Activated CD4-positive, alpha-beta memory T cell treated with anti-CD3 and anti-CD28 coated beads, Interleukin-2, amount 10 ng/mL, durations not matched to agents 7 days and 5 days (primary cell): ENCODE data around the gene PTDSS2. TPM values are rescaled to one million over a fixed set of nuclear protein-coding genes. Genes with fewer than 3 reads are reported as not detected.
A peak's percentile ranks its signal among the peaks of the same experiment; 100 is the strongest.

ENCODE experiments used
- CTCF ChIA-PET: fragments of 350-600 bp; sonication (Branson Sonifier 250); formaldehyde crosslinking; loops from one replicate; lab custom pipeline; 2021; ENCODE audit warnings: antibody characterized with exemption, inconsistent platforms; lab: Charles Lee
- POLR2A ChIA-PET: fragments of 350-600 bp; sonication (Branson Sonifier 250); formaldehyde crosslinking; loops from one replicate; lab custom pipeline; 2021; ENCODE audit warnings: antibody characterized with exemption; lab: Charles Lee
- DNase-seq: peaks from one replicate; pipeline ENCODE4 v3.0.0-alpha.2; 2020
- H3K27ac Mint-ChIP-seq: one replicate; pipeline ENCODE4 v1.8.0; 2021; ENCODE audit warnings: mild to moderate bottlenecking, mixed read lengths
- H3K27me3 Mint-ChIP-seq: one replicate; pipeline ENCODE4 v1.8.0; 2021; ENCODE audit warnings: mixed read lengths
- H3K36me3 Mint-ChIP-seq: one replicate; pipeline ENCODE4 v1.8.0; 2021; ENCODE audit warnings: low read depth, mixed read lengths
- H3K4me1 Mint-ChIP-seq: one replicate; pipeline ENCODE4 v1.8.0; 2021; ENCODE audit warnings: mixed read lengths
- H3K4me3 Mint-ChIP-seq: one replicate; pipeline ENCODE4 v1.8.0; 2021; ENCODE audit warnings: mild to moderate bottlenecking, mixed read lengths
- H3K9me3 Mint-ChIP-seq: one replicate; pipeline ENCODE4 v1.8.0; 2021; ENCODE audit warnings: mixed read lengths
- total RNA-seq, 2 experiments: library from RNA; stranded (reverse); gene quantifications; one replicate each; pipeline ENCODE4 v1.2.3, GENCODE V29; 2021

PTDSS2 gene
- total RNA-seq, 2 experiments from 2014 or later = 20.1 to 21.5 TPM

DNA sequence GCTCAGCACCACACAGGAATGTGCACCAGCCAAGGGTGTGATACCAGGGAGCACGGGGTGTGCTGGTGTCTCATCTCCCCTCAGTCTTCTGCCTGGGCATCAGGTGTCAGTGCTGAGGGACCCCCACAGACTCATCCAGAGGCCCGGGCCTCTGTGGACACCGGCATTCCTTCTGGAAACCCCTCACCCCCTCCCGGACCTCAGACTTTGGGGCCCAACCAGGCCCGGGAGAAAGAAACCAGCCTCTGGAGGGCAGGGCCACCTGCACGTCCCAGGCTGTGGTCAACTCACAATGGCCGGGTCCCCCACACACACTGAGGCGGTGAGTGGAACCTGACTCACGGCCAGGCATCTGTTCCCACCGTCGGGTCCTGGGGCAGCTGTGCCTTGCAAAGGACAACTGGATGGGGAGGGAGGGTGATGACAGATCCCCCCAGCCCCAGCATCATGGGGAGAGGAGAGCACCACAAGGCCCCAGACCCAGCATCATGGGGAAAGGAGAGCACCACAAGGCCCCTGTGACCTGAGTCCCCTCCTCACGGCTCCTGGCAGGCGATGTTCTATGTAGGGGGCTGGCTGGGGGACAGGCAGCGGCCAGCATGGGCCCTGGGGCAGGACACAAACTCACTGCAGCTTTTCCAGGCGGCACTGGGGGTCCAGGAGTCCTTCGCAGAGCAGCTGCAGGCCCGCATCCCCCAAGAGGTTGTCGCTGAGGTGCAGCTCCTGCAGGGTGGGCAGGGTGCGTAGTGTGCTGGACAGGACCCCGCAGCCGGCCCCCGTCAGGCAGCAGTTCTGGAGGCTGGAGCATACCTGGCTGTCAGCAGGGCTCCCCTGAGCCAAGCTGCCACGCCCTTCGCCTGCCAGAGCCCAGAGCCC is 49.4 kb downstream of the PTDSS2 start:
- H3K4me3 Mint-ChIP-seq = no peak overlapping the region
- H3K9me3 Mint-ChIP-seq = no peaks in the 10 kb centered on the region
- no peak for DNase-seq
- ChIA-PET CTCF (no interaction called here), POLR2A (interaction anchor here (1.1 kb wide), 2 partner anchors 7 to 43 kb away, joined by 3 to 5 read pairs; partner anchors contain the start of gene RNH1)
- peaks cover 33% of the 10 kb centered on the region for H3K4me1 Mint-ChIP-seq
- peaks cover 48% of the 10 kb centered on the region for H3K36me3 Mint-ChIP-seq
- H3K27ac Mint-ChIP-seq = no peak overlapping the region
- no peaks in the 10 kb centered on the region for H3K27me3 Mint-ChIP-seq

DNA sequence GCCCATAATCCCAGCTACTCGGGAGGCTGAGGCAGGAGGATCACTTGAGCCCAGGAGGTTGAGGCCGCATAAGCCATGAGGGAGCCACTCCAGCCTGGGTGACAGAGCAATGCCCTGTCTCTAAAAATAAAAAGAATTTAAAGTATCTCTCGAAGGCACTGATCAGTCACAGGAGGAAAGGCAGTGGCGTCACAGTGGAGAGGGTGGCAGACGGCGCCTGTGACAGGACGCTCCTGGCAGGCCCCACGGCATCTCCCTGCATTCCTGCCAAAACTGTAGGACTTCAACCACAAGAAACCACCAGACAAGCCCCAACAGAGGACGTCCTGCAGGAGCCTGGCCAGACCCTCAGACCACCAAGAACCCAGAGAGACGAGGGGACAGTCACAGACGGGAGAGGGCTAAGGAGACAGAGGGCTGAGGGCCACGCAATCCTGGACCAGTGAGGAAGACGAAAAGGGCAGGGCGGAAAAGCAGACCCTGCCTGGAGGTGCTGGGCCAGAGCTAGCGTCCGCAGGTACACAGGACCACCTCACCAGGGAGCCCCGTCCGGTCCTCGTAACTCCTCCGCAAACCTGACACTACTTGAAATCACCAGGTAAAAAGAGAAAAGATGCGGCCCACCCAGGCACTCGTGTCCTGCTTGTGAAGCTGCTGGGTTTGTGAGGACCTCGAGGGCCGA is 51.1 kb downstream of the PTDSS2 start:
- Mint-ChIP-seq H3K4me3 (no peak overlapping the region), H3K9me3 (no peaks in the 10 kb centered on the region), H3K4me1 (peaks cover 45% of the 10 kb centered on the region), H3K27ac (no peak overlapping the region), H3K36me3 (peaks cover 42% of the 10 kb centered on the region), H3K27me3 (no peaks in the 10 kb centered on the region)
- POLR2A ChIA-PET = interaction anchor here (1.5 kb wide), 1 partner anchor 52 kb away, joined by 9 read pairs; the partner anchor contains the start of gene PTDSS2
- DNase-seq = no peak
- CTCF ChIA-PET = no interaction called here

DNA sequence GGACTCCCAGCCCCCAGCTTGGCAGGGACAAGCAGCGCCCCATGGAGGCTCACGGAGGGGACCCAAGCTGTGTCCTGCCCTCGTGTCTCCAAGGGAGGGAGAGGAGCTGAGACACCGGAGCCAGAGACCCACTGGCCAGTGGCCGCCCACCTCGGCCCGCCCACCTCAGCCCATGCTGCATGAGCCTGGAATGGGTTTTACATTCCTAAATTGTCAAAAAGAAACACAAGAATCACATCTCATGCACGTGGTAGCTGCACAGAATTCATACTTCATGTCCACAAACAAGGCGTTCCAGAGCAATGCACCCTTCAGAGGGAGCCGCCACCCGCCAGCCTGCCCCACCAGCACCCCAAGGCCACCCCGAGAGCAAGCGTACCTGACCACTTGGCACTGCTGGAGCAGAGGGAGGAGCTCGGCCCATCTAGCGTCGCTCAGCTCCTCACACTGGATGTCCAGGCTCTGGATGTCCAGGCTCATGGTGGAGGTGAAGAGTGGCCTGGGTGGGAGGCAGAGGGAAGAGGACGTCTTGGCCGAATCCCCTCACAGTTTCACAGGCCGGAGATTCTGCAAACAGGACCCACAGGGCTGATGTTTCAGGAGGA is 51.7 kb downstream of the PTDSS2 start:
- Mint-ChIP-seq H3K9me3 (no peaks in the 10 kb centered on the region), H3K4me1 (peaks cover 46% of the 10 kb centered on the region), H3K27me3 (no peaks in the 10 kb centered on the region), H3K36me3 (peaks cover 43% of the 10 kb centered on the region), H3K27ac (peak overlapping the region; percentile 31), H3K4me3 (no peak overlapping the region)
- ChIA-PET CTCF (no interaction called here), POLR2A (interaction anchor here (1.5 kb wide), 1 partner anchor 52 kb away, joined by 9 read pairs; the partner anchor contains the start of gene PTDSS2)
- DNase-seq = no peak

GRCh38 chr11:502288-503178 is 52.5 kb downstream of the PTDSS2 start:
- ChIA-PET CTCF (no interaction called here), POLR2A (interaction anchor here (1.0 to 4.9 kb wide), 6 partner anchors 33 to 147 kb away, joined by 3 to 56 read pairs (median 6); partner anchors contain the start of genes ANO9 and PTDSS2)
- no peaks in the 10 kb centered on the region for H3K27me3 Mint-ChIP-seq
- peak overlapping the region; percentile 81 for H3K27ac Mint-ChIP-seq
- peaks cover 41% of the 10 kb centered on the region for H3K4me1 Mint-ChIP-seq
- H3K9me3 Mint-ChIP-seq = no peaks in the 10 kb centered on the region
- no peak for DNase-seq
- no peak overlapping the region for H3K4me3 Mint-ChIP-seq
- peaks cover 36% of the 10 kb centered on the region for H3K36me3 Mint-ChIP-seq

DNA sequence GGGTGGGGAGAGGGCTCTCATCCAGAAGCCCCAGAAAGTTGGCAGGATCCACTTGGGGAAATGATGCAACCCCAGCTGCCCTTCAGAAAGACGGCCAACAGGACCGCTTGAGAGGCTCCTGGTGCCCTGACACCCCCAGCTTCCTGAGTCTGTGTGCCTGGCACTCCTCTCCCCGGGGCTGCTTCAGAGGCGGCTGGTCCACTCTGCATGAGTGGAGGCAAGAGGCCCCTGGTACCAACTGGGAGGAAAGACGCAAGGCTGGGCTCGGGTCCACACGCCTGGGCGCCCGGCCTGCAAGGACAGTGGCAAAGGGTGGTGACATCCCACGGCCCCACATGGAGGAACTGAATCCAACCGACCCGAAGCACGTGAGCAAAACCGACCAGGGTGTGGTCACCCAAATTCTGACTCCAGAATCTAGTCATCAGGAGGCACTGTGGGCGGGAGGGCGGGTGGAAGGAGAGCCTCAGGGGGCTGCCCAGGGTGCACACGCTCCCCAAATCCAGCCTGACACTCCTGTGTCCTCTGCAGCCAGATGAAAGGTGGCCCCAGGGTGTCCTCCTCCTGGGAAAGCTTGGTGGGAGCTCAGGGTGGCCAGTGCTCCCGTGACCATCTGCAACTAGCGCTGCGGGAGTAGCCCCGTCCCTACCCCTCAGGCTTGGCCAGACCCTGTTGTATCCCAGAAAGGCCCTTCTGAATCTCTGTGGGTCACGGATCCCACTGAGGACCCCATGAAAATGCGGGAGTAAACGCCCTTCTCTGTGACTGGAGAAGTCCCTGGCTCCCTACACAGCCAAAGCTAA is 53.3 kb downstream of the PTDSS2 start:
- peaks cover 28% of the 10 kb centered on the region for H3K36me3 Mint-ChIP-seq
- H3K9me3 Mint-ChIP-seq = no peaks in the 10 kb centered on the region
- no peaks in the 10 kb centered on the region for H3K27me3 Mint-ChIP-seq
- peak; percentile 72 for DNase-seq
- ChIA-PET CTCF (interaction anchor here (2.2 to 2.3 kb wide), 2 partner anchors 15 to 53 kb away, joined by 9 to 10 read pairs; partner anchors contain the start of gene PTDSS2), POLR2A (interaction anchor here (1.0 to 4.9 kb wide), 9 partner anchors 32 to 186 kb away, joined by 3 to 56 read pairs (median 6); partner anchors contain the start of genes ANO9, HRAS, PTDSS2 and SIGIRR)
- peak overlapping the region; percentile 85 for H3K27ac Mint-ChIP-seq
- H3K4me1 Mint-ChIP-seq = peaks cover 43% of the 10 kb centered on the region
- H3K4me3 Mint-ChIP-seq = peak overlapping the region; percentile 95

DNA sequence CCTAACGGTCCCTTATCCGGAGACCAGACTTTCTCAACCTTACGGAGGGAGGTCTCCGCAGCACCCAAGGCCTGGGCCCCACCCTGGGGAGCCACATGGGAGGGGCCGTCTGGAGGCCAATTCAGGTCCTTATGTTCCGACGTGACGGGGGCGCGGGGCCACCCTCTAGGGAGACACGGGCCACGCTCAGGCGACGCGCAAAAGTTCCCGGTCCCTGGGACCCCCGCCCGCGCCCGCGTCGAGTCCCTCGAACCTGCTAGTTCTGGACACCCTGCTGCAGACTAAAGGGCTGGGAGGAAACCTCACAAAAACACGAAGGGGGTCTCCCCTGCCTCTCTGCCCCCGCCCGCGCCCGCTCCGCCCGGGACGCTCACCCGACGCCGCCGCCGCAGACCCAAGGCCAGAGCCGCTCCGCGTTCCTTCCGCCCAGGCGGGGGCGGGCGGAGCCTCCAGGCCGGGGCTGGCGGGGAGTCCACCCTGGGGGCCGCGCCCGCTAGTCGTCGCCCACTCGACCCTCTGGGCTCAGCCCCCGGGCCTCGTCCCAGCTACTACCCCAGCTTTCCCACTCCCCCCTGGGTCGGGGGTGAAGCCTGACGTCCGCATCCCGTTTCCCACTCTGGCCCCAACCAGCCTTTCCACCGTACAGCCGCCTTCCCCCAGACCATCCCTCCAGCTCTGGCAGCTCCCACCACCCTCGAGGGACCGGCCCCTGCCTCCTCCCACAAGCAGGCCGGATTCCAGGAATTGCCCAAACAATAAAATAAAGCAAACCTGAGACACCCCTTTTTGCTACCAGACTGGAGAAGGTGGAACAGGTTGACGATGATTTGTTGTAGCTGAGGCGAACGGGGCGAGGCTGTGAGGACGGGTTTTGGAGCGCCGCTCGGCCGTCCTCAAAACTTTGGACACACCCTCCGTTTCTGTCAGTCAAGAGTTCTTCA is 54.2 kb downstream of the PTDSS2 start:
- ChIA-PET POLR2A (interaction anchor here (1.2 to 4.9 kb wide), 10 partner anchors 31 to 187 kb away, joined by 3 to 56 read pairs (median 6); partner anchors contain the start of genes ANO9, HRAS, PTDSS2 and SIGIRR), CTCF (interaction anchor here (1.3 to 2.3 kb wide), 3 partner anchors 14 to 56 kb away, joined by 4 to 10 read pairs (median 9); partner anchors contain the start of gene PTDSS2)
- Mint-ChIP-seq H3K27me3 (no peaks in the 10 kb centered on the region), H3K9me3 (no peaks in the 10 kb centered on the region), H3K4me3 (peak overlapping the region; percentile 95), H3K4me1 (peaks cover 43% of the 10 kb centered on the region), H3K27ac (peak overlapping the region; percentile 99), H3K36me3 (peaks cover 23% of the 10 kb centered on the region)
- DNase-seq = peak; percentile 29

- ChIA-PET CTCF (interaction anchor here (1.3 to 2.3 kb wide), 3 partner anchors 14 to 57 kb away, joined by 4 to 10 read pairs (median 9); partner anchors contain the start of gene PTDSS2), POLR2A (interaction anchor here (1.1 to 4.9 kb wide), 8 partner anchors 13 to 187 kb away, joined by 3 to 56 read pairs (median 4); partner anchors contain the start of genes HRAS, PTDSS2 and SIGIRR)
- H3K4me1 Mint-ChIP-seq = peaks cover 43% of the 10 kb centered on the region
- no peak for DNase-seq
- peaks cover 24% of the 10 kb centered on the region for H3K36me3 Mint-ChIP-seq
- peak overlapping the region; percentile 99 for H3K27ac Mint-ChIP-seq
- no peaks in the 10 kb centered on the region for H3K27me3 Mint-ChIP-seq
- H3K9me3 Mint-ChIP-seq = no peaks in the 10 kb centered on the region
- H3K4me3 Mint-ChIP-seq = peak overlapping the region; percentile 95
Measured at GRCh38 chr11:504994-505344, 54.9 kb downstream of the PTDSS2 start.

GRCh38 chr11:506238-506994 is 56.3 kb downstream of the PTDSS2 start:
- H3K27me3 Mint-ChIP-seq = no peaks in the 10 kb centered on the region
- peaks cover 40% of the 10 kb centered on the region for H3K4me1 Mint-ChIP-seq
- H3K4me3 Mint-ChIP-seq = peak overlapping the region; percentile 95
- DNase-seq = peak; percentile 97
- POLR2A ChIA-PET = interaction anchor here (0.7 to 4.9 kb wide), 30 partner anchors 8 to 303 kb away, joined by 3 to 56 read pairs (median 5); partner anchors contain the start of genes BET1L, HRAS, PSMD13 and PTDSS2
- H3K27ac Mint-ChIP-seq = peak overlapping the region; percentile 99
- peaks cover 18% of the 10 kb centered on the region for H3K36me3 Mint-ChIP-seq
- no peaks in the 10 kb centered on the region for H3K9me3 Mint-ChIP-seq
- CTCF ChIA-PET = interaction anchor here (0.9 to 4.0 kb wide), 4 partner anchors 12 to 299 kb away, joined by 3 to 21 read pairs (median 8); partner anchors contain the start of genes BET1L, PTDSS2 and RIC8A

DNA sequence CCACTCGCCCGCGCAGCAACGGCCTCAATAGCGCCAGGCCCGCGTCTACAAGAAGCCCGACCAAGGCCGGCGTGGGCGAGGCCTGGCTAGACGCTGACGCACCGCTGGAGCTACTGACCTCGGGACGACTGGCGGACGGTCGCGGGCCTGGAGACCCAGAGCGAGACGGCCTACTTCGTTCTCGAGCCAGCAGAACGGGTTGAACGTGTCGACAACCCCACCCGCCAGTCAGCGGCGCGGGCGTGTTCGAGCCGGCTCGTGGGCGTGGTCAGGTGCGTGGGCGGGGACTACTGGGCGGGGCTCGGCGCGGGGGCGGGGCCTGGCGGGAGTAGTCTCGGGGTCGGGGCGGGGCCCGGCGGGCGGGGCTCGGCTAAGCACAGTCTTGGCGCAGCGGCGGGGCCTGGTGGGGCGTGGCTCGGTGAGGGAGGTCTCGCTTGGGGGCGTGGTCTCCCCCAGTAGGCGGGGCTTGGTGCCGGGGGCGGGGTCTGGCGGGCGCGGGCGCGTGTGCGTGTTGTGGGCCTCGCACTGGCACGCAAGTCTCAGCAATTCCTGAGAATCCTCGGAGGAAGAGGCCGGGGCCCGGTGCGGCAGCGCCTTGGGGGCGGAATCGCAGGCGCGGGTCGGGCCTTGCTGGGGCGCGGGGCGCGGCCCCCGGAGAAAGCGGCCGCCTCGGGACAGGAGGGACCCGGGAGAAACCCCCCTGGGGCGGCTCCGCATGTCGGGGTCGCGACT is 57.1 kb downstream of the PTDSS2 start, which contains the start of gene RNH1:
Gene RNH1 (minus strand): TSS at position 248 of the 732 bp plus-strand sequence. CDS start 5,080 bp downstream, outside the sequence.
- Mint-ChIP-seq H3K27ac (peak within 1 kb of the TSS; percentile 99), H3K36me3 (peaks cover 20% of the 10 kb centered on the region), H3K4me1 (peaks cover 35% of the 10 kb centered on the region), H3K4me3 (peak within 1 kb of the TSS; percentile 95), H3K27me3 (no peaks in the 10 kb centered on the region), H3K9me3 (no peaks in the 10 kb centered on the region)
- ChIA-PET POLR2A (interaction anchor here (0.7 to 4.9 kb wide), 24 partner anchors 9 to 300 kb away, joined by 3 to 56 read pairs (median 5); partner anchors contain the start of genes BET1L, HRAS, PSMD13 and PTDSS2), CTCF (interaction anchor here (0.9 to 4.0 kb wide), 4 partner anchors 11 to 300 kb away, joined by 3 to 21 read pairs (median 8); partner anchors contain the start of genes BET1L, PTDSS2 and RIC8A)
- peak; percentile 99 for DNase-seq
